Ureter (tissue), 1 donor: Measurements from ENCODE around the gene TDRD9. TPM values are rescaled to one million over a fixed set of nuclear protein-coding genes. Genes with fewer than 3 reads are reported as not detected.

Source experiments
- DNase-seq: peaks from one replicate; pipeline ENCODE4 v3.0.0-alpha.2; 2020; ENCODE audit warnings: low spot score
- total RNA-seq: library from RNA; stranded (reverse); gene quantifications from one replicate; pipeline ENCODE4 v1.2.4, GENCODE V29; 2023
- donor health status: DM: yes; HTN: yes; CAD: no.

TDRD9 gene
- total RNA-seq, 1 donor from 2014 or later, result 2.8 TPM

DNA sequence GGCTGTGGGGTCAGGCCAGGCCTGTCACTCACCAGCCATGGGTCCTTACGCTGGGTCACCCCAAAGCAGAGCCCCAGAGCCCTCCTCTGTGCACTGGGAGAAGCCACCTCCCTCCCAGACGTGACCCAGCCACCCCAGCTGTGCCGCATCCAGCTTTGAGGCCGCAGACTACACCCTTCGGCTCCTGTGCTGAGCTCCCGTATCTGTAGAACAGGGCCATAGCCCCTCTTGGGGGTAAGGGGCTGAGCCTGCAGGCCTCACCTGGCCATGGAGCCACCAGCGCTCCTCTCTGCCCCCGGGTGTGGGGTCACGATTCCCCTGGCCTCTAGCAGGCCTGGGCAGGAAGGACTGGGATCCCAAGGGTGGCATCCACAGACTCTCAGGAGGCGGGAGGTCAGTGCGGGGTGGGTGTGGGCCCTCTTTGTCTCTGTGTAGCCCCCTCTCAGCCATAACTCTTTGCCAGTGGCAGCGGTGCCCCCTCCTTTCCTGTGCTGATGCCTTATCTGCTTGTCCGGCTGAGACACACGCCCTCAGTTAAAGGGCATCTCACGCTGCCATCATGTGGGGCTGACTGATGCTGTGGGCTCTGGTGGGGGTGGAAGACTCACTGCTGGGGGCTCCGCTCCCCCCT is 173.5 kb downstream of the TDRD9 start:
- no peak for DNase-seq

Other genes with a start within 250 kb of the TDRD9 start
- 15.7 TPM for gene XRCC3, start 213.0 kb upstream of the TDRD9 start, total RNA-seq
- 90.9 TPM for gene ZFYVE21, start 212.6 kb upstream of the TDRD9 start, total RNA-seq
- gene PPP1R13B, start 80.9 kb upstream of the TDRD9 start, total RNA-seq, result 94.4 TPM
- gene RD3L, start 14.1 kb downstream of the TDRD9 start, total RNA-seq, result not detected
- 6.4 TPM for gene ASPG, start 157.2 kb downstream of the TDRD9 start, total RNA-seq
- gene KIF26A, start 210.1 kb downstream of the TDRD9 start, total RNA-seq, result 6.1 TPM